ENCODE results near the gene SPNS3. TPM values are rescaled to one million over a fixed set of nuclear protein-coding genes. Genes with fewer than 3 reads are reported as not detected.

Gene SPNS3
- total RNA-seq, 1 donor from 2014 or later = not detected

DNA sequence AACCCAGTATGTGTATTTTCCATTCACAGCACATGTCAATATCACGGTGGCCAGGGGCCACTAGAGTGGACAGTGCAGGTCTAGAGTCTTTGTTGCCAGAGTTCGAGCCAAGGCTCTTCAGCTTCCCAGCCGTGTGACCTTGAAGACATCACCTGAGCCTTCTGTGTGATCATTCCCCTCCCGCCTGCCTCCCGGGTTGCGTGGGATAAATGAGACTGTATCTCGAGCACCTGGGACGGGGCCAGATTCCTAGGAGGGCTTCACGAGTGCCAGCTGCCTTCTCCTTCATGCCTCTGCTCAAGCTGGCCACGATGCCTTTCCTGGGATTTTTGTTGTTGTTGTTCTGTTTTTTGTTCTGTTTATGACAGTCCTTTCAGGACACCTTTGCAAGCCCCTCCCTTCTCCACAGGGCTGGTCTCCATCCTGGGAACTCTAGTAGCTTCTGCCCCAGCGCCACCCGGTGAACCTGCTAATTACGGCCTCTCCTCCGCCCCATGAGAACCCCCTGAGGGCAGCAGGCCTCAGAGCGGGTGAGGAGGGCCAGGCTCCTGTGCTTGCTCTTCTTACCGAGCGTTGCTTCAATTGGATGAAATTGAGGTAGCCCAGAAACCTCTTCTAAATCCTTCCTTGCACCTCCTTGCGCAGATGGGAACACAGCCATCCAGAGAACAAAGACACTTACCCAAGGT lies 68.9 kb downstream of the SPNS3 start:
- Mint-ChIP-seq H3K36me3 (ENCODE audit: insufficient read depth) (no peaks in the 10 kb centered on the region), H3K4me1 (ENCODE audit: low read depth) (peaks cover 13% of the 10 kb centered on the region), H3K27ac (no peak overlapping the region), H3K27me3 (peaks cover 49% of the 10 kb centered on the region), H3K9me3 (ENCODE audit: low read depth) (no peaks in the 10 kb centered on the region), H3K4me3 (ENCODE audit: low read depth) (no peak overlapping the region)
- TF ChIP-seq, protein P1, sequence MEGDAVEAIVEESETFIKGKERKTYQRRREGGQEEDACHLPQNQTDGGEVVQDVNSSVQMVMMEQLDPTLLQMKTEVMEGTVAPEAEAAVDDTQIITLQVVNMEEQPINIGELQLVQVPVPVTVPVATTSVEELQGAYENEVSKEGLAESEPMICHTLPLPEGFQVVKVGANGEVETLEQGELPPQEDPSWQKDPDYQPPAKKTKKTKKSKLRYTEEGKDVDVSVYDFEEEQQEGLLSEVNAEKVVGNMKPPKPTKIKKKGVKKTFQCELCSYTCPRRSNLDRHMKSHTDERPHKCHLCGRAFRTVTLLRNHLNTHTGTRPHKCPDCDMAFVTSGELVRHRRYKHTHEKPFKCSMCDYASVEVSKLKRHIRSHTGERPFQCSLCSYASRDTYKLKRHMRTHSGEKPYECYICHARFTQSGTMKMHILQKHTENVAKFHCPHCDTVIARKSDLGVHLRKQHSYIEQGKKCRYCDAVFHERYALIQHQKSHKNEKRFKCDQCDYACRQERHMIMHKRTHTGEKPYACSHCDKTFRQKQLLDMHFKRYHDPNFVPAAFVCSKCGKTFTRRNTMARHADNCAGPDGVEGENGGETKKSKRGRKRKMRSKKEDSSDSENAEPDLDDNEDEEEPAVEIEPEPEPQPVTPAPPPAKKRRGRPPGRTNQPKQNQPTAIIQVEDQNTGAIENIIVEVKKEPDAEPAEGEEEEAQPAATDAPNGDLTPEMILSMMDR (IDR thresholded peaks at IDR 0.05; ENCODE audit: unreplicated experiment) = no peak
- DNase-seq (ENCODE audit: low spot score, unreplicated experiment) = no peak

DNA sequence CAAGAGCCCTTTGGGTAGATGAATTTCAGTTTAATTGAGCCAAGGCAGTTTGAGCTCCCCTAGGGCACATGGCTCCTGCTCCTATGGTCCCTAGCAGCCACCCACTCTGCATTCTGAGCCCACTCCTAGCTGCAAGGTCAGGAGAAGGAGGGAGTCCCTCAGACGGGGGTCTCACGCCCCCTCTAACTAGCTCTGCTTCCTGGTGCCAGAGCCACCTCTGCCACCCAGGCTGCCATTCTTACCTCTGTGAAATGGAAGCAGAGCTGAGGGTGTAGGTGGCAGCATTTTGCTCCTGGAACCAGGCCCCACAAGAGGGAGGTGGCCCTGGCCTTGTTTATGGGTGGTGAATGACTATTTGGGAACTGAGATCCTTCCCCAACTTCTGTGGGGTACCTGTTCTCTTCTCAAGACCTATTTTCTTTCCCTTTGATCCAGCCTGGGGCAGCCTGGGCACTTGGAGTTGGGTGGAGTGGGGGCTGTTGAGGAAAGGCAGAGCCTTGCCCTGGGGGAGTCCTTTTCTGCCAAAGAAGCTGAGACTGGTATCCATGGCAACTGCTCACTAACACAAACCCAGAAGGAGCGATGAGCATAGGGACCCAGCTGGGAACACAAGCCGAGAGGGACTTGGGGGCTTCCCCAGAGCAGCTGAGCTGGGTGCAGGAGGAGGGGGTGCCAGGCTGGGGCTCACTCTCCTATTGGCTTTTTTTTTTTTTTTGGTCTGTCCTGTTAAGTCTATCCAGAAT lies 69.7 kb downstream of the SPNS3 start:
- Mint-ChIP-seq H3K27me3 (peaks cover 43% of the 10 kb centered on the region), H3K9me3 (ENCODE audit: low read depth) (no peaks in the 10 kb centered on the region), H3K4me3 (ENCODE audit: low read depth) (no peak overlapping the region), H3K36me3 (ENCODE audit: insufficient read depth) (no peaks in the 10 kb centered on the region), H3K4me1 (ENCODE audit: low read depth) (peaks cover 13% of the 10 kb centered on the region), H3K27ac (no peak overlapping the region)
- DNase-seq (ENCODE audit: low spot score, unreplicated experiment) = no peak
- TF ChIP-seq, protein P1 (IDR thresholded peaks at IDR 0.05; ENCODE audit: unreplicated experiment) = no peak

DNA sequence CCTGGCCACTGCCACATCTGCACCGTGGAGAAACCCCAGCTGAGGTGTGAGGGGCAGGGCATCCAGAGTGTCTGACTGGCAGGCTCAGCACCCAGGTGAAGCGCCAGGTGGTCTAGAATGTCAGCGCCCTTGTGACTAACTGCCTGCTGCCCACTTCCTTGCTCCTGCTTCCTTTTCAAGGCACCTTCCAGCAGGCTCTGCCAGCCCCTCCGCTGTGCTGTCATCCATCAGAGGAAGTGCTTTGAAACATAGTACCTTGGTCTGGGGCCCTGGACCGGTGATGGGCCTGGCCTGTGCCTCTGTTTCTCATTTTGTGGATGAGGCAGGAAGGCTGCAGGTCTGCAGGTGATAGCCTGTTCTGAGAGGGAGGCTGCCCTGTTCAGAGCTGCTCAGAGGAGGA lies 70.4 kb downstream of the SPNS3 start:
- peaks cover 13% of the 10 kb centered on the region for H3K4me1 Mint-ChIP-seq (ENCODE audit: low read depth)

DNA sequence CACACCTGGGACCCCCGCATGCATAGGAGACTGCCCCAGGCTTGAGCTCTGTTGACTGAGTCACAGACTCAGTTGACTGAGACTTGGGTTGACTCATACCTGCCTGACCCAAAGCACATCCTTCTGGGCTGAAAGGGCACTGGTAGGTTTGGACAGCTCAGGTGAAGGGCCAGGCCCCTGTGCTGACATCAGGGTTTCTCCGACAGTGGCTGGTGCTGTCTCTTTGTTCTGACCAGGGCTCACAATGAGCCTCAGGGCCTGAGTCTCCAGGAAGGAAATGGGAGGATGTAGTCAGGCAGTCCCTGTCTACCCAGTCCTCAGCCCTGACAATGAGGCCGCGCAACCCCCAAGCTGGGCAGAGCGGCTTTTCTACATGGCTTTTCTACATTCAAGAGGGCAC lies 71.4 kb downstream of the SPNS3 start:
- TF ChIP-seq, protein P1 (IDR thresholded peaks at IDR 0.05; ENCODE audit: unreplicated experiment) = no peak
- Mint-ChIP-seq H3K4me1 (ENCODE audit: low read depth) (peaks cover 6% of the 10 kb centered on the region), H3K27ac (no peak overlapping the region), H3K9me3 (ENCODE audit: low read depth) (no peaks in the 10 kb centered on the region), H3K4me3 (ENCODE audit: low read depth) (no peak overlapping the region), H3K36me3 (ENCODE audit: insufficient read depth) (no peaks in the 10 kb centered on the region), H3K27me3 (peaks cover 35% of the 10 kb centered on the region)
- DNase-seq (ENCODE audit: low spot score, unreplicated experiment) = no peak

More for the DNA sequence above, 70.4 kb downstream of the SPNS3 start:
- TF ChIP-seq, protein P1 (IDR thresholded peaks at IDR 0.05; ENCODE audit: unreplicated experiment) = no peak
- H3K9me3 Mint-ChIP-seq (ENCODE audit: low read depth) = no peaks in the 10 kb centered on the region
- no peaks in the 10 kb centered on the region for H3K36me3 Mint-ChIP-seq (ENCODE audit: insufficient read depth)
- H3K4me3 Mint-ChIP-seq (ENCODE audit: low read depth) = no peak overlapping the region
- no peak overlapping the region for H3K27ac Mint-ChIP-seq
- peaks cover 43% of the 10 kb centered on the region for H3K27me3 Mint-ChIP-seq
- no peak for DNase-seq (ENCODE audit: low spot score, unreplicated experiment)

DNA sequence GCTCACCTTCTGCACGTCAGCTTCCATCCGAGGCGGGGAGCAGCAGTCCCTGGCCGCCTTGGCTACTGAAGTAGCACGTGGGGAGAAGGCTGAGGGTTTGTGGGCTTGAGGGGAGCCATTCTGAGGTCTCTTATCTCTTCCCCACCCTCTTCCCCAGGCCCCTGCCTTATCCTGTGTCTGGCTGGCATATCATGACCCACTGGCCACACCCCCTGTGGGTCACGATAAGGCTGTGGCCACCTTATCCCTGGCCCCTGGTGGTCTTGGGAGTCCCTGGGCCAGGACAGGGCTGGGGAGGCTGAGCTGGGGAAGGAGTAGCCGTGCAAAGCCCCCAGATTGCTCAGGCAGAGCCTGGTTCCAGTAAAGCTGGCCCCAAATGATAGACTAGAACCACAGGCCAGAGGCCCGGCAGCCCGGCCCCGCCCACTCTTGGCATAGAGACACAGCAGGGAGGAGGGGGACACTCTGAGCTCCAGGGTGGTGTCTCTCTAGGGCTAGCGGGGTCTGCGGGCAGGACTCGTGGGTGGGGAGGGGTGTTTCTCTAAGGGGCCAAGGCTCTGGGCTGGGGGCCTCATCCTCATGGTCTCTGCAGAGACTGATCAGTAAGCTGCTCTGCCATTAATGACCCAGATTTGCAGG lies 72.6 kb downstream of the SPNS3 start:
- Mint-ChIP-seq H3K4me3 (ENCODE audit: low read depth) (no peak overlapping the region), H3K36me3 (ENCODE audit: insufficient read depth) (no peaks in the 10 kb centered on the region), H3K27me3 (peaks cover 30% of the 10 kb centered on the region), H3K27ac (no peak overlapping the region), H3K4me1 (ENCODE audit: low read depth) (peaks cover 4% of the 10 kb centered on the region), H3K9me3 (ENCODE audit: low read depth) (no peaks in the 10 kb centered on the region)
- DNase-seq (ENCODE audit: low spot score, unreplicated experiment) = no peak
- TF ChIP-seq, protein P1 (IDR thresholded peaks at IDR 0.05; ENCODE audit: unreplicated experiment) = no peak

Data from progenitor cell of endocrine pancreas (in vitro differentiated cells).